ENCODE data around the gene ASPDH.
"Not testable (repeated sequence)": the region's sequence is repeated elsewhere in the genome, so short reads cannot be mapped to it uniquely, and the experiment has no call there.

Gene ASPDH

GRCh38 chr19:50476224-50476906 lies 37.3 kb downstream of the ASPDH start, which contains the start of the genes EMC10 and GARIN5A:
EMC10 (plus strand) TSS chr19:50476507; CDS start chr19:50476545, 38 bp downstream.
GARIN5A (minus strand) TSS chr19:50476848; CDS start chr19:50476388, 460 bp downstream.
- peak; percentile 96 for DNase-seq

- no peak for DNase-seq
Measured at GRCh38 chr19:50475736-50476223, 37.9 kb downstream of the ASPDH start.

DNA sequence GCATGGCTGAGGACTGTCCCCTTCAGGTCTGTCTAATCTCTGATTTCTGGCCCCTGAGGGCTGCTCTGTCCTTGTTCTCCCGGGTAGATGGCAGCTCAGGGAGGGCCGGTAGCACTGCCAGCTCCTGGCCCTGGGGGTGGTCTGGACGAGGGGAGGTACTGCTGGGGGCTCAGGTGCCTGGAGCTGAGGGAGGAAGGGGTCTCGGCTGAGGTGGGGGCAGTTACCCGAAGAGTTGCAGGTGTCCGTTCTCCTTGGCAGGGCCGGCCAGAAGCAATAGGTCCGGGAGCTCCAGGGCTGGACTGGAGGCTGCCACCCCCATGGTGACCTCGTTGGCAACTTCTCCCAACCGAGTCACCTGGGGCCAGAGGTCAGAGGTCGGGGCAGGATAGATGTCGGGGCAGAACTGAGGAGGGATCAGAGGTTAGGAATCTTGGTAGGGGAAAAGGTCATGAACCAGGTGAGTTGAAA lies 38.6 kb downstream of the ASPDH start:
- no peak for DNase-seq

GRCh38 chr19:50473336-50473735 lies 40.4 kb downstream of the ASPDH start:
- not testable (repeated sequence) for DNase-seq

DNA sequence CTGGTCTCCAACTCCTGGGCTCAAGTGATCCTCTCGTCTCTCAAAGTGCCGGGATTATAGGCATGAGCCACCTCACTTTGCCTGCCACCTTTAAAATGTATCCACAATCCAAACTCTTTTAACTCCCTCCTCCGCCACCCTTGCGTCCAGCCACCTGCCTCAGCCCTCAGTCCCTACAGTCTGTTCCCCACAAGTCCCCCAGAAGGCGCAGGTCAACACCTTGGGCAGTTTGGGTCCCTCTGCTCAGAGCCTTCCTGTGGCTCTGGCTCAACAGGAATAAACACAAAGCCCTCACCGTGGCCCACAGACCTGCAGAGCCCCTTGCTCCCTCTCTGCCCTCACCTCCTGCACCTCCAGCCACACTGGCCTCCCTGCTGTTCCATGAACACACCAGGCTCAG lies 44.9 kb downstream of the ASPDH start:
- no peak for DNase-seq

GRCh38 chr19:50467566-50467965 lies 46.1 kb downstream of the ASPDH start:
- DNase-seq = no peak

DNA sequence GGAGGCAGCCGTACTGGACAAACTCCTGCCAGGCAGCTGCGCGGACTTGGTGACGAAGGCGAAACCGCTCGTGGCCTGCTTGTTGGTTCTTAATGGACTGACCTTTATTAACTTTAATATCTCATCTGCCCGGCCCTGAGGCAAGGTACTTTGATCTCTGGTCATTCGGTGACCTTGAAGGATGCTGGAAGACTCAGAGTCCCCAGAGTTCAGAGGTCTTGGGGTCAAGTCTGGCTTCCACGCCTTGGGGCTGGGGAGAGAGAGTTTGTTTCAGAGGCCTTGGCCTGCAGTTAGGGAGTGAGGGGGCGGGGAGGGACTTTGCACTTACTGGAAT lies 47.0 kb downstream of the ASPDH start:
- no peak for DNase-seq

GRCh38 chr19:50465986-50466705 lies 47.6 kb downstream of the ASPDH start:
- DNase-seq = peak; percentile 7

DNA sequence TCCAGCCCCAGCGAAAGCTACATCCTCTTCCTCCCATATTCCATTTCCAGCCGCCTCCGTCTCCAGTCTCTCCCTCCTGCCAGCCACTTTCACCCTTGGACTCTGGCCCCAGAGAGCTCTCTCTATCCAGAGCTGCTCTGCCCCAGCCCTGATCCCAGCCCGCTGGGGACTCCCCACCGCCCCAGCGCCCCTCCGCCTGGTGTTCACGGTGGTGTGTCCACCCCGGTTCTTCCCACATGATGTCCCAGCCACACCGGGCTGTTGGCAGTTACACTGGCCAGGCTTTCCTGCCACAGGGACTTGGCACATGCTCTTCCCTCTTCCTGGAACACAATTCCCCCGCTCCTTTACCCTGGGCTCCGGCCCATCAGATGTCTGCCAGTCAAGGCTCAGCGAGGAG lies 48.7 kb downstream of the ASPDH start:
- DNase-seq = no peak

GRCh38 chr19:50464348-50464747 lies 49.4 kb downstream of the ASPDH start:
- DNase-seq = no peak

GRCh38 chr19:50462970-50463369 lies 50.7 kb downstream of the ASPDH start:
- no peak for DNase-seq
